ENCODE measurements around the gene KRTAP10-12. TPM values are rescaled to one million over a fixed set of nuclear protein-coding genes. Genes with fewer than 3 reads are reported as not detected.
"Not testable (repeated sequence)": the region's sequence is repeated elsewhere in the genome, so short reads cannot be mapped to it uniquely, and the experiment has no call there.

The KRTAP10-12 gene
- not detected in 2 replicates for total RNA-seq (2014; rRNA removed; shearing (Covaris generic))

- in situ Hi-C loops (cut with HindIII; ENCODE audit: low sequenced_read_pairs) = not testable (repeated sequence)
Observed at GRCh38 chr21:44697172-44697810, at the start of gene KRTAP10-12. Gene KRTAP10-12 (plus strand): TSS chr21:44697172. CDS start chr21:44697202, 30 bp downstream.

GRCh38 chr21:44647222-44647552, 49.8 kb upstream of the KRTAP10-12 start:
- in situ Hi-C loops (cut with HindIII; ENCODE audit: low sequenced_read_pairs) = no loop called here
- no peak for DNase-seq (ENCODE audit: low spot score)

More at GRCh38 chr21:44697172-44697810, at the start of gene KRTAP10-12:
- DNase-seq (ENCODE audit: low spot score) = peak; percentile 69

- no peak for DNase-seq (ENCODE audit: low spot score)
- in situ Hi-C loops (cut with HindIII; ENCODE audit: low sequenced_read_pairs) = no loop called here
Observed at GRCh38 chr21:44648557-44649311, 48.2 kb upstream of the KRTAP10-12 start.

- no peak for DNase-seq (ENCODE audit: low spot score)
- in situ Hi-C loops (cut with HindIII; ENCODE audit: low sequenced_read_pairs) = no loop called here
Observed at GRCh38 chr21:44649521-44650100, 47.4 kb upstream of the KRTAP10-12 start.

- in situ Hi-C loops (cut with HindIII; ENCODE audit: low sequenced_read_pairs) = no loop called here
- DNase-seq (ENCODE audit: low spot score) = no peak
Observed at GRCh38 chr21:44650265-44650972, 46.6 kb upstream of the KRTAP10-12 start.

GRCh38 chr21:44650973-44651675, 45.8 kb upstream of the KRTAP10-12 start:
- in situ Hi-C loops (cut with HindIII; ENCODE audit: low sequenced_read_pairs) = no loop called here
- DNase-seq (ENCODE audit: low spot score) = no peak

- DNase-seq (ENCODE audit: low spot score) = no peak
- in situ Hi-C loops (cut with HindIII; ENCODE audit: low sequenced_read_pairs) = no loop called here
Observed at GRCh38 chr21:44653123-44653522, 43.8 kb upstream of the KRTAP10-12 start.

GRCh38 chr21:44653656-44654575, 43.1 kb upstream of the KRTAP10-12 start:
- no peak for DNase-seq (ENCODE audit: low spot score)
- in situ Hi-C loops (cut with HindIII; ENCODE audit: low sequenced_read_pairs) = no loop called here

GRCh38 chr21:44654576-44655175, 42.3 kb upstream of the KRTAP10-12 start, which contains the start of gene KRTAP12-4:
Gene KRTAP12-4 (minus strand): TSS chr21:44654659. CDS start chr21:44654614, 45 bp downstream.
- in situ Hi-C loops (cut with HindIII; ENCODE audit: low sequenced_read_pairs) = no loop called here
- DNase-seq (ENCODE audit: low spot score) = no peak

- in situ Hi-C loops (cut with HindIII; ENCODE audit: low sequenced_read_pairs) = no loop called here
- DNase-seq (ENCODE audit: low spot score) = no peak
Observed at GRCh38 chr21:44656868-44657267, 40.1 kb upstream of the KRTAP10-12 start.

- DNase-seq (ENCODE audit: low spot score) = no peak
- in situ Hi-C loops (cut with HindIII; ENCODE audit: low sequenced_read_pairs) = no loop called here
Observed at GRCh38 chr21:44657635-44658540, 39.1 kb upstream of the KRTAP10-12 start, which contains the start of gene KRTAP12-3. Gene KRTAP12-3 (plus strand): TSS chr21:44657932. CDS start chr21:44657980, 48 bp downstream.

GRCh38 chr21:44658541-44658910, 38.4 kb upstream of the KRTAP10-12 start:
- in situ Hi-C loops (cut with HindIII; ENCODE audit: low sequenced_read_pairs) = no loop called here
- no peak for DNase-seq (ENCODE audit: low spot score)

- in situ Hi-C loops (cut with HindIII; ENCODE audit: low sequenced_read_pairs) = no loop called here
- no peak for DNase-seq (ENCODE audit: low spot score)
Observed at GRCh38 chr21:44658913-44659595, 37.9 kb upstream of the KRTAP10-12 start.

GRCh38 chr21:44661567-44661966, 35.4 kb upstream of the KRTAP10-12 start:
- in situ Hi-C loops (cut with HindIII; ENCODE audit: low sequenced_read_pairs); DNase-seq (ENCODE audit: low spot score): not testable (repeated sequence)

GRCh38 chr21:44664691-44665090, 32.3 kb upstream of the KRTAP10-12 start:
- no peak for DNase-seq (ENCODE audit: low spot score)
- in situ Hi-C loops (cut with HindIII; ENCODE audit: low sequenced_read_pairs) = no loop called here

All from G401 (cell line).